Fibroblast of mammary gland (primary cell): ENCODE data around the gene SLC12A9.

Experiments used
- DNase-seq: peaks from one replicate; pipeline ENCODE4 v3.0.0-alpha.2; 2010; ENCODE audit warnings: low read depth
- H3K4me3 ChIP-seq: 2 replicates; pipeline ENCODE4 v1.5.1; 2011; ENCODE audit warnings: low read depth, mild to moderate bottlenecking, low read length, moderate library complexity; ENCODE audit not compliant: control insufficient read depth
- CTCF ChIP-seq: conservative IDR thresholded peaks from 2 replicates; pipeline ENCODE4 v1.5.1; 2011; ENCODE audit warnings: low read depth, low read length, inconsistent platforms; ENCODE audit not compliant: control insufficient read depth, insufficient read depth

Gene SLC12A9

GRCh38 chr7:100826514-100827329 is 25.8 kb upstream of the SLC12A9 start:
- TF ChIP-seq CTCF = no peak
- DNase-seq = no peak

GRCh38 chr7:100827330-100828226 is 24.9 kb upstream of the SLC12A9 start, which contains the start of gene EPHB4:
TSS of gene EPHB4 (minus strand) at chr7:100827523. CDS start at chr7:100827030, 493 bp downstream.
- peak within 1 kb of the TSS; percentile 64 for H3K4me3 ChIP-seq
- peak; percentile 47 for TF ChIP-seq CTCF
- peak; percentile 74 for DNase-seq

More at GRCh38 chr7:100826514-100827329, 25.8 kb upstream of the SLC12A9 start:
- H3K4me3 ChIP-seq = peak overlapping the region; percentile 64

GRCh38 chr7:100829150-100829716 is 23.3 kb upstream of the SLC12A9 start:
- no peak for DNase-seq
- H3K4me3 ChIP-seq = no peak overlapping the region
- TF ChIP-seq CTCF = no peak

- DNase-seq = no peak
- no peak for TF ChIP-seq CTCF
Observed at GRCh38 chr7:100830396-100830795, 22.1 kb upstream of the SLC12A9 start.

GRCh38 chr7:100832281-100832633 is 20.3 kb upstream of the SLC12A9 start:
- no peak overlapping the region for H3K4me3 ChIP-seq
- no peak for TF ChIP-seq CTCF
- no peak for DNase-seq

More at GRCh38 chr7:100830396-100830795, 22.1 kb upstream of the SLC12A9 start:
- H3K4me3 ChIP-seq = no peak overlapping the region
